K562 (cell line): Measurements from ENCODE around the gene DYNLT2. TPM values are rescaled to one million over a fixed set of nuclear protein-coding genes. Genes with fewer than 3 reads are reported as not detected.
A peak's percentile ranks its signal among the peaks of the same experiment; 100 is the strongest.

Source experiments
- ETV6 ChIP-seq, 3 experiments: fragments of 150-350 bp in 1 of 3; sonication (generic) in 1 of 3; formaldehyde crosslinking in 1 of 3; IDR thresholded peaks; 2 replicates each; pipeline versions ENCODE4 v1.6.1 to v1.8.0; 2014 to 2022; ENCODE audit warnings: borderline replicate concordance in 2 of 3, low read depth in 2 of 3, antibody characterized with exemption in 1 of 3, low read length in 1 of 3, mild to moderate bottlenecking in 1 of 3, missing genetic modification reagents in 1 of 3
- MBD2 ChIP-seq: sonication (generic); IDR thresholded peaks from 2 replicates; pipeline ENCODE4 v1.6.1; 2016; ENCODE audit warnings: low read depth, borderline replicate concordance
- NR2C2 ChIP-seq, 2 experiments: fragments of 200-800 bp in 1 of 2; sonication (Bioruptor generic) in 1 of 2; sonication (generic) in 1 of 2; formaldehyde crosslinking in 1 of 2; IDR thresholded peaks; 2 replicates each; pipeline versions ENCODE4 v1.6.1 to v1.8.0; 2016 to 2022; ENCODE audit warnings: mild to moderate bottlenecking in 1 of 2, missing compliant biosample characterization in 1 of 2, missing genetic modification characterization in 1 of 2, missing genetic modification reagents in 1 of 2
- PPARD ChIP-seq: fragments of 250-450 bp; sonication (Bioruptor Pico); IDR thresholded peaks from 2 replicates; pipeline ENCODE4 v1.8.0; 2022; ENCODE audit warnings: inconsistent platforms, mild to moderate bottlenecking, moderate library complexity
- TBP ChIP-seq: optimal IDR thresholded peaks from 2 replicates; pipeline ENCODE3; 2011; ENCODE audit warnings: low read depth, low read length, improper control_type of control experiment
- ZBTB17 ChIP-seq: fragments of 450-650 bp; formaldehyde crosslinking; IDR thresholded peaks from 2 replicates; pipeline ENCODE4 v1.4.0; 2020; ENCODE audit warnings: mild to moderate bottlenecking
- ZFP36 ChIP-seq: fragments of 150-350 bp; IDR thresholded peaks from 2 replicates; pipeline ENCODE4 v1.6.1; 2018; ENCODE audit warnings: low read length, low read depth; ENCODE audit not compliant: partially characterized antibody
- ZNF23 ChIP-seq: fragments of 250-450 bp; sonication (Bioruptor Pico); IDR thresholded peaks from 2 replicates; pipeline ENCODE4 v1.4.0; 2020; ENCODE audit warnings: mild to moderate bottlenecking
- ZNF644 ChIP-seq: fragments of 200-800 bp; sonication (Bioruptor generic); IDR thresholded peaks from 2 replicates; pipeline ENCODE4 v1.6.1; 2016; ENCODE audit warnings: low read depth, missing genetic modification characterization, missing compliant biosample characterization
- polyA plus RNA-seq, 8 experiments: library from polyadenylated mRNA; depleted of rRNA in 4 of 8; stranded (reverse) in 5 of 8; unstranded in 3 of 8; fragments of >200 nt; fragmentation: Nextera tagmentation in 2 of 8; fragmentation: Illumina TruSeq in 1 of 8; extraction: Ambion mirVana in 2 of 8; extraction: Trizol in 1 of 8; gene quantifications; 2 replicates each; pipeline versions ENCODE4 v1.2.1 to v1.2.3, GENCODE V29; 2011 to 2014; ENCODE audit warnings: inconsistent platforms in 1 of 8, missing spikeins in 1 of 8
- total RNA-seq, 7 experiments: library from RNA; depleted of rRNA in 6 of 7; stranded (reverse); fragments of >200 nt in 6 of 7; fragmentation: Illumina TruSeq in 2 of 7; extraction: Trizol in 2 of 7; gene quantifications; 2 replicates each; pipeline versions ENCODE4 v1.2.1 to v1.2.3, GENCODE V29; 2011 to 2021; ENCODE audit warnings: low replicate concordance in 1 of 7
- TF ChIP-seq, protein P1 (sequence below), 2 experiments: IDR thresholded peaks; 2 replicates each; pipeline ENCODE4 v1.6.1; 2011; ENCODE audit warnings: borderline replicate concordance in 1 of 2, control low read depth in 1 of 2, low read depth in 1 of 2, low read length in 1 of 2, mild to moderate bottlenecking in 1 of 2, mixed read lengths in 1 of 2, moderate library complexity in 1 of 2; ENCODE audit not compliant: insufficient read depth in 1 of 2, insufficient read length in 1 of 2, poor library complexity in 1 of 2, severe bottlenecking in 1 of 2; ENCODE audit errors: extremely low read depth in 1 of 2
- TF ChIP-seq, protein P2 (sequence below): fragments of 450-650 bp; IDR thresholded peaks from 2 replicates; pipeline ENCODE4 v1.6.1; 2016; ENCODE audit warnings: antibody characterized with exemption
- TF ChIP-seq, protein P3 (sequence below), 2 experiments: fragments of 450-650 bp; IDR thresholded peaks; 2 replicates each; pipeline ENCODE4 v1.6.1; 2016
- TF ChIP-seq, protein P4 (sequence below), 2 experiments: fragments of 250-450 bp in 1 of 2; fragments of 450-650 bp in 1 of 2; sonication (Bioruptor Pico) in 1 of 2; IDR thresholded peaks; 2 replicates each; pipeline versions ENCODE4 v1.6.1 to v1.8.0; 2016 to 2021; ENCODE audit warnings: mild to moderate bottlenecking in 2 of 2, moderate library complexity in 2 of 2, missing compliant biosample characterization in 1 of 2, missing genetic modification characterization in 1 of 2
- TF ChIP-seq, protein P5 (sequence below), 3 experiments: fragments of 200-800 bp in 1 of 3; sonication (Bioruptor generic) in 1 of 3; sonication (generic) in 1 of 3; formaldehyde crosslinking in 1 of 3; IDR thresholded peaks; 2 replicates each; pipeline versions ENCODE4 v1.6.1 to v1.8.0; 2016 to 2022; ENCODE audit warnings: mild to moderate bottlenecking in 2 of 3, missing compliant biosample characterization in 2 of 3, missing genetic modification characterization in 2 of 3, missing genetic modification reagents in 1 of 3
- TF ChIP-seq, protein P6 (sequence below): sonication (generic); IDR thresholded peaks from 2 replicates; pipeline ENCODE4 v1.6.1; 2016

DYNLT2 gene
- total and polyA plus RNA-seq, 9 of the 15 experiments (the other 6 are each of a cell fraction or from before 2014, with no cell fraction given), result 2.0 to 12.8 (median 6.3) TPM

DNA sequence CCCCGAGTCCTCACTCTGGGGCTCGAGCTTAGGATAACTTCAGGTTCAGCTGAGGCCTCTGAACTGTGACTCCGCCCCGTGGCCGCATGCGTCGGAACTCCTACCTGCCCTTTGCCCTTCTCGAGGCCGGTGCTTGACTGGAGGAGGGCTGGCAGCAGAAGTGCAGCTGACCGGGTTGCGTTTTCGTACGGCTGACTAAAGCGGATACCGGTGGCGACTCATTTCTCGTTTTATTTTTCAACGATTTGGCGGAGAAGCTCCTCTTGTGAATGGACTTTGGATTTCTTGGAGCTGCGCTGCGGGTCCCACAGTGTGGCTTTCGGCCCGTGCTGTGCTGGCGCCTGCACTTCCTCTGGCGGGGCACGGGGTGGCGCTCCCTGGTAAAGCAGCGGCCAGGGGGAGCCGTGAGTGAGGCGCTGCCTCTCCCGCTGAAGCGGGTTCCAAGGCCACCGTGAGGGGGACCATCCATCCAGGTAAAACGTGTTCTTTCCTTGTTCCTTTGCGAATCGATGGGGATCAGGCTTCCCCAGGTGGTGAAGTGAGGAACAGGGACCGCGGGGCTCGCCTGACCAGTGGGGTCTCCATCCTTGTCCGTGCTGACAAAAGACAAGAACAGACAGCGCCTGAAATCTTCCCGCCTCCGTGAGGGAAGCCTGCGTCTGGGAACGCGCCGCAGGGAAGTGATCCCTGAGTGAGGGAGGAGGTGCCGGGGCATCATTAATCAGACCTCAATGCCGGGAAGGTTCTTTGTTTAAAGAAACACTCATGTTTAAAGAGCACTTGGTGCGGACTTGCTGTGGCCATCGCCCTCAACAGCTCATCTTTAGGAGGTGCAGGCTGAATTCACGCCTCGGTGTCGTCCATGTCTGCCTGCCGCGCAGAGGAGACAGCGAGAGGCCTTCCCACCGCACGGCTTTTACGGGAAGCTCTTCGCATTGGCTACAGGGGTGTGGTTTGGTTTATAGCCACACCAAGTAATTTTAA lies 38.9 kb upstream of the DYNLT2 start (continued):
- TF ChIP-seq ETV6 (IDR thresholded peaks at IDR 0.05; ENCODE audit: borderline replicate concordance in 1 of 2, low read depth in 2 of 2, low read length in 1 of 2) (no peak), ETV6 (CRISPR knock-in tag; IDR thresholded peaks at IDR 0.05; ENCODE audit: borderline replicate concordance) (0 out of 2 replicates have a peak, but pooled peaks have one; percentile 53), NR2C2 (CRISPR knock-in tag; IDR thresholded peaks at IDR 0.05) (0 out of 2 replicates have a peak, but pooled peaks have one; percentile 37), NR2C2 (tag; IDR thresholded peaks at IDR 0.05) (peak; percentile 89), ZNF644 (no peak), ZBTB17 (CRISPR knock-in tag) (no peak), ZNF23 (CRISPR knock-in tag) (no peak), TBP (no peak), PPARD (no peak), ZFP36 (peak; percentile 29), MBD2 (0 out of 2 replicates have a peak, but pooled peaks have one; percentile 21)
- TF ChIP-seq, protein P1, sequence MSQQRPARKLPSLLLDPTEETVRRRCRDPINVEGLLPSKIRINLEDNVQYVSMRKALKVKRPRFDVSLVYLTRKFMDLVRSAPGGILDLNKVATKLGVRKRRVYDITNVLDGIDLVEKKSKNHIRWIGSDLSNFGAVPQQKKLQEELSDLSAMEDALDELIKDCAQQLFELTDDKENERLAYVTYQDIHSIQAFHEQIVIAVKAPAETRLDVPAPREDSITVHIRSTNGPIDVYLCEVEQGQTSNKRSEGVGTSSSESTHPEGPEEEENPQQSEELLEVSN (IDR thresholded peaks at IDR 0.05; ENCODE audit: borderline replicate concordance in 1 of 2, extremely low read depth in 1 of 2, insufficient read depth in 1 of 2, insufficient read length in 1 of 2, low read depth in 1 of 2, low read length in 1 of 2, poor library complexity in 1 of 2, severe bottlenecking in 1 of 2), result peak; percentile 21 to 58
- TF ChIP-seq, protein P2, sequence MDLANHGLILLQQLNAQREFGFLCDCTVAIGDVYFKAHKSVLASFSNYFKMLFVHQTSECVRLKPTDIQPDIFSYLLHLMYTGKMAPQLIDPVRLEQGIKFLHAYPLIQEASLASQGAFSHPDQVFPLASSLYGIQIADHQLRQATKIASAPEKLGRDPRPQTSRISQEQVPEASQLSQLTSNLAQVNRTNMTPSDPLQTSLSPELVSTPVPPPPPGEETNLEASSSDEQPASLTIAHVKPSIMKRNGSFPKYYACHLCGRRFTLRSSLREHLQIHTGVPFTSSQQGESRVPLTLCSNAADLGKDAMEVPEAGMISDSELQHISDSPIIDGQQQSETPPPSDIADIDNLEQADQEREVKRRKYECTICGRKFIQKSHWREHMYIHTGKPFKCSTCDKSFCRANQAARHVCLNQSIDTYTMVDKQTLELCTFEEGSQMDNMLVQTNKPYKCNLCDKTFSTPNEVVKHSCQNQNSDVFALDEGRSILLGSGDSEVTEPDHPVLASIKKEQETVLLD, result no peak
- TF ChIP-seq, protein P3, sequence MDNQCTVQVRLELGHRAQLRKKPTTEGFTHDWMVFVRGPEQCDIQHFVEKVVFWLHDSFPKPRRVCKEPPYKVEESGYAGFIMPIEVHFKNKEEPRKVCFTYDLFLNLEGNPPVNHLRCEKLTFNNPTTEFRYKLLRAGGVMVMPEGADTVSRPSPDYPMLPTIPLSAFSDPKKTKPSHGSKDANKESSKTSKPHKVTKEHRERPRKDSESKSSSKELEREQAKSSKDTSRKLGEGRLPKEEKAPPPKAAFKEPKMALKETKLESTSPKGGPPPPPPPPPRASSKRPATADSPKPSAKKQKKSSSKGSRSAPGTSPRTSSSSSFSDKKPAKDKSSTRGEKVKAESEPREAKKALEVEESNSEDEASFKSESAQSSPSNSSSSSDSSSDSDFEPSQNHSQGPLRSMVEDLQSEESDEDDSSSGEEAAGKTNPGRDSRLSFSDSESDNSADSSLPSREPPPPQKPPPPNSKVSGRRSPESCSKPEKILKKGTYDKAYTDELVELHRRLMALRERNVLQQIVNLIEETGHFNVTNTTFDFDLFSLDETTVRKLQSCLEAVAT (IDR thresholded peaks at IDR 0.05), result no peak
- TF ChIP-seq, protein P4, sequence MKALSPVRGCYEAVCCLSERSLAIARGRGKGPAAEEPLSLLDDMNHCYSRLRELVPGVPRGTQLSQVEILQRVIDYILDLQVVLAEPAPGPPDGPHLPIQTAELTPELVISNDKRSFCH (CRISPR knock-in tag; IDR thresholded peaks at IDR 0.05), result no peak
- TF ChIP-seq, protein P4 (tag; IDR thresholded peaks at IDR 0.05), result peak; percentile 63; the same call in 1 of the 2 replicates
- TF ChIP-seq, protein P5, sequence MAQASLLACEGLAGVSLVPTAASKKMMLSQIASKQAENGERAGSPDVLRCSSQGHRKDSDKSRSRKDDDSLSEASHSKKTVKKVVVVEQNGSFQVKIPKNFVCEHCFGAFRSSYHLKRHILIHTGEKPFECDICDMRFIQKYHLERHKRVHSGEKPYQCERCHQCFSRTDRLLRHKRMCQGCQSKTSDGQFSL (CRISPR knock-in tag; IDR thresholded peaks at IDR 0.05), result peak; percentile 55; the same call in 1 of the 2 replicates
- TF ChIP-seq, protein P5 (tag; IDR thresholded peaks at IDR 0.05), result no peak
- TF ChIP-seq, protein P6, sequence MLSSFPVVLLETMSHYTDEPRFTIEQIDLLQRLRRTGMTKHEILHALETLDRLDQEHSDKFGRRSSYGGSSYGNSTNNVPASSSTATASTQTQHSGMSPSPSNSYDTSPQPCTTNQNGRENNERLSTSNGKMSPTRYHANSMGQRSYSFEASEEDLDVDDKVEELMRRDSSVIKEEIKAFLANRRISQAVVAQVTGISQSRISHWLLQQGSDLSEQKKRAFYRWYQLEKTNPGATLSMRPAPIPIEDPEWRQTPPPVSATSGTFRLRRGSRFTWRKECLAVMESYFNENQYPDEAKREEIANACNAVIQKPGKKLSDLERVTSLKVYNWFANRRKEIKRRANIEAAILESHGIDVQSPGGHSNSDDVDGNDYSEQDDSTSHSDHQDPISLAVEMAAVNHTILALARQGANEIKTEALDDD, result no peak
